ENCODE data around the gene AQP5.

Gene AQP5

GRCh38 chr12:50004696-50005095 is 43.0 kb downstream of the AQP5 start:
- H3K36me3 ChIP-seq (ENCODE audit: control insufficient read depth, insufficient read depth, low read length), result peaks cover 7% of the 10 kb centered on the region; the same call in 1 of the 2 replicates
- DNase-seq (ENCODE audit: low read depth, low spot score), result no peak
- H3K27ac ChIP-seq (ENCODE audit: low read length), result no peak overlapping the region
- H3K4me3 ChIP-seq (ENCODE audit: low read length), result no peak overlapping the region
- H3K9me3 ChIP-seq (ENCODE audit: control insufficient read depth, insufficient read depth, low read length), result no peaks in the 10 kb centered on the region
- no peaks in the 10 kb centered on the region for H3K27me3 ChIP-seq (ENCODE audit: control insufficient read depth, insufficient read depth, low read length)
- H3K4me1 ChIP-seq (ENCODE audit: control insufficient read depth, insufficient read depth, low read length), result no peaks in the 10 kb centered on the region

- no CpG with 5 or more reads among the region's 3 CpGs for WGBS (ENCODE audit: insufficient coverage, insufficient read length)
- H3K36me3 ChIP-seq (ENCODE audit: control insufficient read depth, insufficient read depth, low read length), result peaks cover 7% of the 10 kb centered on the region; the same call in 1 of the 2 replicates
Observed at GRCh38 chr12:50005175-50005574, 43.5 kb downstream of the AQP5 start.

GRCh38 chr12:50006280-50006679 is 44.6 kb downstream of the AQP5 start:
- DNase-seq (ENCODE audit: low read depth, low spot score), result no peak
- H3K4me1 ChIP-seq (ENCODE audit: control insufficient read depth, insufficient read depth, low read length), result no peaks in the 10 kb centered on the region
- H3K9me3 ChIP-seq (ENCODE audit: control insufficient read depth, insufficient read depth, low read length), result no peaks in the 10 kb centered on the region
- H3K27ac ChIP-seq (ENCODE audit: low read length), result no peak overlapping the region
- H3K36me3 ChIP-seq (ENCODE audit: control insufficient read depth, insufficient read depth, low read length), result peaks cover 7% of the 10 kb centered on the region; the same call in 1 of the 2 replicates
- WGBS (ENCODE audit: insufficient coverage, insufficient read length), result no CpG with 5 or more reads among the region's 7 CpGs
- H3K27me3 ChIP-seq (ENCODE audit: control insufficient read depth, insufficient read depth, low read length), result no peaks in the 10 kb centered on the region
- H3K4me3 ChIP-seq (ENCODE audit: low read length), result no peak overlapping the region

More at GRCh38 chr12:50005175-50005574, 43.5 kb downstream of the AQP5 start:
- Histone ChIP-seq H3K4me1 (ENCODE audit: control insufficient read depth, insufficient read depth, low read length) (no peaks in the 10 kb centered on the region), H3K4me3 (ENCODE audit: low read length) (no peak overlapping the region), H3K9me3 (ENCODE audit: control insufficient read depth, insufficient read depth, low read length) (no peaks in the 10 kb centered on the region), H3K27me3 (ENCODE audit: control insufficient read depth, insufficient read depth, low read length) (no peaks in the 10 kb centered on the region), H3K27ac (ENCODE audit: low read length) (no peak overlapping the region)
- DNase-seq (ENCODE audit: low read depth, low spot score), result no peak

GRCh38 chr12:50006754-50007442 is 45.2 kb downstream of the AQP5 start:
- no peaks in the 10 kb centered on the region for H3K27me3 ChIP-seq (ENCODE audit: control insufficient read depth, insufficient read depth, low read length)
- peaks cover 7% of the 10 kb centered on the region; the same call in 1 of the 2 replicates for H3K36me3 ChIP-seq (ENCODE audit: control insufficient read depth, insufficient read depth, low read length)
- no CpG with 5 or more reads among the region's 1 CpG for WGBS (ENCODE audit: insufficient coverage, insufficient read length)
- no peaks in the 10 kb centered on the region for H3K9me3 ChIP-seq (ENCODE audit: control insufficient read depth, insufficient read depth, low read length)
- no peak for DNase-seq (ENCODE audit: low read depth, low spot score)
- no peak overlapping the region for H3K27ac ChIP-seq (ENCODE audit: low read length)
- H3K4me3 ChIP-seq (ENCODE audit: low read length), result no peak overlapping the region
- no peaks in the 10 kb centered on the region for H3K4me1 ChIP-seq (ENCODE audit: control insufficient read depth, insufficient read depth, low read length)

- no peaks in the 10 kb centered on the region for H3K9me3 ChIP-seq (ENCODE audit: control insufficient read depth, insufficient read depth, low read length)
- no peak overlapping the region for H3K4me3 ChIP-seq (ENCODE audit: low read length)
- H3K27me3 ChIP-seq (ENCODE audit: control insufficient read depth, insufficient read depth, low read length), result no peaks in the 10 kb centered on the region
- no peaks in the 10 kb centered on the region for H3K4me1 ChIP-seq (ENCODE audit: control insufficient read depth, insufficient read depth, low read length)
- no peak overlapping the region for H3K27ac ChIP-seq (ENCODE audit: low read length)
- H3K36me3 ChIP-seq (ENCODE audit: control insufficient read depth, insufficient read depth, low read length), result no peaks in the 10 kb centered on the region
- DNase-seq (ENCODE audit: low read depth, low spot score), result no peak
- WGBS (ENCODE audit: insufficient coverage, insufficient read length), result no CpG with 5 or more reads among the region's 2 CpGs
Observed at GRCh38 chr12:50013361-50014147, 51.9 kb downstream of the AQP5 start.

- no peak overlapping the region for H3K4me3 ChIP-seq (ENCODE audit: low read length)
- no CpG with 5 or more reads among the region's 3 CpGs for WGBS (ENCODE audit: insufficient coverage, insufficient read length)
- H3K4me1 ChIP-seq (ENCODE audit: control insufficient read depth, insufficient read depth, low read length), result peaks cover 4% of the 10 kb centered on the region; the same call in 1 of the 2 replicates
- no peaks in the 10 kb centered on the region for H3K27me3 ChIP-seq (ENCODE audit: control insufficient read depth, insufficient read depth, low read length)
- no peak overlapping the region for H3K27ac ChIP-seq (ENCODE audit: low read length)
- DNase-seq (ENCODE audit: low read depth, low spot score), result no peak
- H3K9me3 ChIP-seq (ENCODE audit: control insufficient read depth, insufficient read depth, low read length), result no peaks in the 10 kb centered on the region
- no peaks in the 10 kb centered on the region for H3K36me3 ChIP-seq (ENCODE audit: control insufficient read depth, insufficient read depth, low read length)
Observed at GRCh38 chr12:50014342-50014741, 52.7 kb downstream of the AQP5 start.

All from iPS DF 6.9 (cell line).